OCI-LY7 (cell line): ENCODE results near the gene DHRS3. TPM values are rescaled to one million over a fixed set of nuclear protein-coding genes. Genes with fewer than 3 reads are reported as not detected.

Experiments
- BruUV-seq: library from RNA; stranded (reverse); fragments of 400-500 nt; replicated peaks from 2 replicates; lab custom pipeline; 2021; lab: Mats Ljungman, UMichigan
- CTCF ChIA-PET: fragments of 300-600 bp; sonication (Branson Sonifier 250); formaldehyde crosslinking; loops from one replicate; lab custom pipeline; 2022; ENCODE audit warnings: antibody characterized with exemption; ENCODE audit not compliant: unreplicated experiment; lab: Charles Lee
- POLR2A ChIA-PET: fragments of 300-600 bp; sonication (Branson Sonifier 250); formaldehyde crosslinking; loops from one replicate; lab custom pipeline; 2022; ENCODE audit warnings: antibody characterized with exemption; lab: Charles Lee
- DNase-seq: peaks from one replicate; pipeline ENCODE4 v3.0.0-alpha.2; 2015; ENCODE audit warnings: low spot score
- H2AFZ ChIP-seq: fragments of 200-600 bp; sonication (generic), shearing (Covaris generic); 2 replicates; pipeline ENCODE4 v1.6.1; 2014; ENCODE audit warnings: mild to moderate bottlenecking, antibody characterized with exemption, low read length, moderate library complexity
- H3K27ac ChIP-seq: fragments of 200-600 bp; sonication (generic); 2 replicates; pipeline ENCODE4 v1.5.1; 2014; ENCODE audit warnings: mixed run types, low read depth, mild to moderate bottlenecking, moderate library complexity, low read length, inconsistent platforms; ENCODE audit not compliant: poor library complexity, severe bottlenecking
- H3K36me3 ChIP-seq: fragments of 200-600 bp; sonication (generic); 2 replicates; pipeline ENCODE4 v1.6.1; 2014; ENCODE audit warnings: mild to moderate bottlenecking, antibody characterized with exemption, low read length, moderate library complexity, mixed read lengths; ENCODE audit not compliant: insufficient read depth
- H3K4me1 ChIP-seq: fragments of 200-600 bp; sonication (generic); 2 replicates; pipeline ENCODE4 v1.5.1; 2014; ENCODE audit warnings: mild to moderate bottlenecking, low read length; ENCODE audit not compliant: insufficient read depth, poor library complexity, severe bottlenecking
- H3K4me2 ChIP-seq: fragments of 200-600 bp; sonication (generic); 2 replicates; pipeline ENCODE4 v1.6.1; 2014; ENCODE audit warnings: mild to moderate bottlenecking, low read length
- H3K4me3 ChIP-seq: fragments of 200-600 bp; sonication (generic); 2 replicates; pipeline ENCODE4 v1.5.1; 2014; ENCODE audit warnings: mild to moderate bottlenecking, low read depth, low read length; ENCODE audit not compliant: poor library complexity, severe bottlenecking
- H3K79me2 ChIP-seq: fragments of 200-600 bp; sonication (generic); 2 replicates; pipeline ENCODE4 v1.6.1; 2016; ENCODE audit warnings: low read depth, mild to moderate bottlenecking, low read length, moderate library complexity, mixed read lengths; ENCODE audit not compliant: insufficient read depth
- H3K9me2 ChIP-seq: fragments of 200-600 bp; sonication (generic); 2 replicates; pipeline ENCODE4 v1.6.1; 2016; ENCODE audit warnings: mild to moderate bottlenecking, low read length, mixed read lengths; ENCODE audit not compliant: insufficient read depth
- H3K9me3 ChIP-seq: fragments of 200-600 bp; sonication (generic); 2 replicates; pipeline ENCODE4 v1.6.1; 2014; ENCODE audit warnings: mild to moderate bottlenecking, mixed run types, low read length, mixed read lengths
- H4K20me1 ChIP-seq: fragments of 200-600 bp; sonication (generic); 2 replicates; pipeline ENCODE4 v1.6.1; 2014; ENCODE audit warnings: mild to moderate bottlenecking, antibody characterized with exemption, low read length, moderate library complexity, mixed read lengths; ENCODE audit not compliant: insufficient read depth
- CTCF ChIP-seq: fragments of 200-600 bp; sonication (generic); conservative IDR thresholded peaks from 2 replicates; pipeline ENCODE4 v1.5.1; 2014; ENCODE audit warnings: mild to moderate bottlenecking, antibody characterized with exemption, low read length, moderate library complexity, mixed read lengths
- EZH2phosphoT487 ChIP-seq: fragments of 200-600 bp; sonication (generic); IDR thresholded peaks from 2 replicates; pipeline ENCODE4 v1.6.1; 2018; ENCODE audit warnings: low read depth, borderline replicate concordance, mild to moderate bottlenecking, mixed run types, antibody characterized with exemption, low read length, moderate library complexity, mixed read lengths
- intact Hi-C: fragments of 100-400 bp; cut with micrococcal nuclease; formaldehyde crosslinking; loops from one replicate; pipeline ENCODE4 v1.10.0; 2022; ENCODE audit not compliant: unreplicated experiment
- total RNA-seq, 2 experiments: library from RNA; depleted of rRNA in 1 of 2; stranded (reverse); fragments of >200 nt in 1 of 2; shearing (Covaris generic) in 1 of 2; gene quantifications; 2 replicates each; pipeline ENCODE4 v1.2.3, GENCODE V29; 2014 to 2022

Gene DHRS3
- total RNA-seq, 2 experiments from 2014 or later, result not detected

- CTCF ChIA-PET, result no interaction called here
- intact Hi-C loops, result no loop called here
- H3K4me3 ChIP-seq, result no peak overlapping the region
These were observed 26.8 kb upstream of the DHRS3 start for GRCh38 chr1:12644829-12645228.

DNA sequence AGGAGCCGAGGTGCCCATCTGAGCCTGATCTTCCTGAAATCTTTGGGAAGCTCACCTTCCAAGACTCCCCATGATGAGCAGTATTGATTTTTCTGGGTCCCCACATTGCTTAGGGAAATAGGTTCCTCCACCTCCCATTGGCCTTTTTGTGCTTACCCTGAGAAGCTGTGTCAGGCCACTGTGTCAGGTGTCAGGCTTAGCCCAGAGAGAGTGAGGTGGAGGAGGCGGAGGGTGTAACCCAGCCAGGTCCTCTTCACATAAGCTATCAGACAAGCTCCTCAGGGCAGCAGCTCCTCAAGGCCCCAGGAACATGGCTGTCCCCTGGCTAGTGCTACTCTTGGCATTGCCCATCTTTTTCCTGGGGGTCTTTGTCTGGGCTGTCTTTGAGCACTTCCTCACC is 26.2 kb upstream of the DHRS3 start:
- no peaks in the 10 kb centered on the region for H3K4me1 ChIP-seq

More at GRCh38 chr1:12644829-12645228, 26.8 kb upstream of the DHRS3 start:
- TF ChIP-seq CTCF (no peak), EZH2phosphoT487 (no peak)
- BruUV-seq, result no TSS peak
- Histone ChIP-seq H3K9me3 (peaks cover 16% of the 10 kb centered on the region), H3K4me1 (no peaks in the 10 kb centered on the region), H3K79me2 (no peaks in the 10 kb centered on the region), H3K4me2 (no peak overlapping the region), H3K36me3 (no peaks in the 10 kb centered on the region), H3K27ac (no peak overlapping the region), H2AFZ (no peak overlapping the region), H3K9me2 (no peaks in the 10 kb centered on the region), H4K20me1 (no peaks in the 10 kb centered on the region)
- POLR2A ChIA-PET, result no interaction called here
- DNase-seq, result no peak

DNA sequence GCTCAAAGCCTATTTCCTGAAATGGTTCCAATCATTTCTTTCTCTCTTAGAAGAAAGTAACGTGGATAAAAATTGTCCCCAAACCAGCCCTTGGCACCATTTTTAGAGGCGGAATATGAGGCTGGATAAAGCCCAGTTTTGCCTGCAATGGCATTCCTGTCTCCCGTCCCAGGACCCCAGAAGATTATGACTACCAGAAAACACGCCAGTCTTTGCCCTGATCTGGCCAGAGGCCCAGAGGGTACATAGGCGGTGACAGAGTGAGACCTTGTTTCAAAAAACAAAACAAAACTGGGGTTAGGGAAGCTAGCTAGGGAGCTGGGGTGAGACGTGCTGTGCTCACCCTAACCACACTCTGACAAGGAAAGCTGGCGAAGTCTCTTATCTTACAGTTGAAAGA is 25.8 kb upstream of the DHRS3 start, which contains the start of gene AADACL4:
Gene AADACL4 (plus strand): TSS at position 301 of the 400 bp plus-strand sequence. CDS start 462 bp downstream, outside the sequence.
- no peak for DNase-seq
- no TSS peak for BruUV-seq
- Histone ChIP-seq H4K20me1 (no peaks in the 10 kb centered on the region), H3K79me2 (no peaks in the 10 kb centered on the region), H3K36me3 (no peaks in the 10 kb centered on the region), H3K27ac (no peak within 1 kb of the TSS), H3K4me2 (no peak within 1 kb of the TSS), H3K4me3 (no peak within 1 kb of the TSS), H3K9me2 (no peaks in the 10 kb centered on the region), H3K9me3 (peaks cover 23% of the 10 kb centered on the region), H2AFZ (no peak within 1 kb of the TSS), H3K4me1 (no peaks in the 10 kb centered on the region)
- intact Hi-C loops, result no loop called here
- ChIA-PET POLR2A (no interaction called here), CTCF (no interaction called here)
- TF ChIP-seq CTCF, result no peak
- no peak for TF ChIP-seq EZH2phosphoT487

More for the DNA sequence above, 26.2 kb upstream of the DHRS3 start:
- Histone ChIP-seq H3K27ac (no peak overlapping the region), H2AFZ (no peak overlapping the region), H3K4me3 (no peak overlapping the region), H4K20me1 (no peaks in the 10 kb centered on the region), H3K4me2 (no peak overlapping the region), H3K79me2 (no peaks in the 10 kb centered on the region), H3K9me3 (peaks cover 22% of the 10 kb centered on the region), H3K36me3 (no peaks in the 10 kb centered on the region), H3K9me2 (no peaks in the 10 kb centered on the region)
- ChIA-PET CTCF (no interaction called here), POLR2A (no interaction called here)
- no peak for DNase-seq
- TF ChIP-seq EZH2phosphoT487, result no peak
- no TSS peak for BruUV-seq
- intact Hi-C loops, result no loop called here
